Caco-2 (cell line): ENCODE measurements around the gene KHDC3L. TPM values are rescaled to one million over a fixed set of nuclear protein-coding genes. Genes with fewer than 3 reads are reported as not detected.

ENCODE experiments used
- BruUV-seq: library from RNA; stranded (reverse); fragments of 400-500 nt; replicated peaks from 2 replicates; lab custom pipeline; 2021; lab: Mats Ljungman, UMichigan
- CTCF ChIA-PET: fragments of 300-600 bp; sonication (Branson Sonifier 250); formaldehyde crosslinking; loops from one replicate; lab custom pipeline; 2022; ENCODE audit warnings: antibody characterized with exemption; lab: Charles Lee
- POLR2A ChIA-PET: fragments of 300-600 bp; sonication (Branson Sonifier 250); formaldehyde crosslinking; loops from one replicate; lab custom pipeline; 2022; ENCODE audit warnings: antibody characterized with exemption; lab: Charles Lee
- DNase-seq, 2 experiments: peaks; one replicate each; pipeline versions ENCODE4 v3.0.0 to v3.0.0-alpha.2; 2020 to 2022
- H3K27me3 ChIP-seq: replicated peaks from 2 replicates; pipeline ENCODE4 v1.6.0; 2011; ENCODE audit warnings: low read length; ENCODE audit not compliant: control insufficient read depth, insufficient read depth
- H3K36me3 ChIP-seq: 2 replicates; pipeline ENCODE4 v1.5.1; 2011; ENCODE audit warnings: low read length; ENCODE audit not compliant: control insufficient read depth, insufficient read depth
- H3K4me1 ChIP-seq: fragments of 250-450 bp; sonication (Bioruptor Pico); 2 replicates; pipeline ENCODE4 v1.5.1; 2020; ENCODE audit warnings: mild to moderate bottlenecking
- H3K4me3 ChIP-seq: 2 replicates; pipeline ENCODE4 v1.5.1; 2011; ENCODE audit warnings: low read depth, mild to moderate bottlenecking, control low read depth, low read length
- H3K9me3 ChIP-seq: fragments of 250-450 bp; sonication (Bioruptor Pico); 2 replicates; pipeline ENCODE4 v1.5.1; 2020; ENCODE audit warnings: mild to moderate bottlenecking, moderate library complexity
- H3K27ac Mint-ChIP-seq: one replicate; pipeline ENCODE4 v1.8.0; 2022; ENCODE audit warnings: mixed read lengths; ENCODE audit not compliant: unreplicated experiment
- H3K27me3 Mint-ChIP-seq: one replicate; pipeline ENCODE4 v1.8.0; 2022; ENCODE audit warnings: mixed read lengths; ENCODE audit not compliant: insufficient read depth, unreplicated experiment
- H3K36me3 Mint-ChIP-seq: one replicate; pipeline ENCODE4 v1.8.0; 2022; ENCODE audit warnings: mild to moderate bottlenecking, mixed read lengths; ENCODE audit not compliant: insufficient read depth, unreplicated experiment
- H3K4me1 Mint-ChIP-seq: one replicate; pipeline ENCODE4 v1.8.0; 2022; ENCODE audit warnings: low read depth, mixed read lengths; ENCODE audit not compliant: unreplicated experiment
- H3K4me3 Mint-ChIP-seq: one replicate; pipeline ENCODE4 v1.8.0; 2022; ENCODE audit warnings: mild to moderate bottlenecking, moderate library complexity, mixed read lengths; ENCODE audit not compliant: unreplicated experiment
- H3K9me3 Mint-ChIP-seq: one replicate; pipeline ENCODE4 v1.8.0; 2022; ENCODE audit warnings: mixed read lengths; ENCODE audit not compliant: unreplicated experiment
- CTCF ChIP-seq, 2 experiments: fragments of 200-600 bp in 1 of 2; IDR thresholded peaks; 1 replicate in 1 of 2; 2 replicates in 1 of 2; pipeline versions ENCODE4 v1.5.1 to v1.8.0; 2011 to 2022; ENCODE audit warnings: antibody characterized with exemption in 1 of 2, control low read depth in 1 of 2, inconsistent platforms in 1 of 2, low read depth in 1 of 2, low read length in 1 of 2, mild to moderate bottlenecking in 1 of 2, moderate library complexity in 1 of 2; ENCODE audit not compliant: insufficient read depth in 1 of 2, severe bottlenecking in 1 of 2, unreplicated experiment in 1 of 2
- intact Hi-C: fragments of 100-400 bp; cut with micrococcal nuclease; formaldehyde crosslinking; loops from one replicate; pipeline ENCODE4 v1.10.0; 2022; ENCODE audit not compliant: unreplicated experiment
- total RNA-seq: library from RNA; stranded (reverse); gene quantifications from 2 replicates; pipeline ENCODE4 v1.2.3, GENCODE V29; 2022

Gene KHDC3L
- total RNA-seq, 1 experiment from 2014 or later, result not detected

DNA sequence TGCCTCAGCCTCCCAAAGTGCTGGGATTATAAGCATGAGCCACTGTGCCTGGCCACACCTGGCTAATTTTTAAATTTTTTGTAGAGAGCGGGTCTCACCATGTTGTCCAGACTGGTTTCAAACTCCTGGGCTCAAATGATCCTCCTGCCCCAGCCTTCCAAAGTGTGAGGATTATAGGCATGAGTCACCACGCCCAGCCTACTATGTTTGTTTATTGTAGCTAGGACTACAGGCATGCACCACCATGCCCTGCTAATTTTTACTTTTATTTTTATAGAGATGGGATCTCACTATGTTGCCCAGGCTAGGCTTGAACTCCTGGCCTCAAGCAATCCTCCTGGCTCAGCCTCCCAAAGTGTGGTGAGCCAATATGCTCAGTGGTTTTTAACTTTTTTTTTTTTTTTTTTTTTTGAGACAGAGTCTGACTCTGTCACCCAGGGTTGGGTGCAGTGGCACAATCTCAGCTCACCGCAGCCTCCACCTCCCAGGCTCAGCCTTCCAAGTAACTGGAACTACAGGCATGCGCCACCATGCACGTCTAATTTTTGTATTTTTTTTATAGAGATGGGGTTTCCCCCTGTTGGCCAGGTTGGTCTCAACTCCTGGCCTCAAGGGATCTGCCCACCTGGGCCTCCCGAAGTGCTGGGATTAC, 20.1 kb downstream of the KHDC3L start:
- no peak for TF ChIP-seq CTCF (IDR thresholded peaks at IDR 0.05; ENCODE audit: insufficient read depth in 1 of 2, low read depth in 1 of 2, low read length in 1 of 2, severe bottlenecking in 1 of 2, unreplicated experiment in 1 of 2)
- ChIA-PET POLR2A (no interaction called here), CTCF (no interaction called here)
- Mint-ChIP-seq H3K36me3 (no peaks in the 10 kb centered on the region), H3K4me3 (no peak overlapping the region), H3K9me3 (no peaks in the 10 kb centered on the region), H3K27ac (no peak overlapping the region), H3K4me1 (no peaks in the 10 kb centered on the region), H3K27me3 (no peaks in the 10 kb centered on the region)
- intact Hi-C loops, result no loop called here
- H3K4me3 ChIP-seq, result no peak overlapping the region
- no peaks in the 10 kb centered on the region for H3K27me3 ChIP-seq
- H3K4me1 ChIP-seq, result no peaks in the 10 kb centered on the region
- BruUV-seq, result no TSS peak
- no peaks in the 10 kb centered on the region for H3K36me3 ChIP-seq
- no peak for DNase-seq
- no peaks in the 10 kb centered on the region for H3K9me3 ChIP-seq

DNA sequence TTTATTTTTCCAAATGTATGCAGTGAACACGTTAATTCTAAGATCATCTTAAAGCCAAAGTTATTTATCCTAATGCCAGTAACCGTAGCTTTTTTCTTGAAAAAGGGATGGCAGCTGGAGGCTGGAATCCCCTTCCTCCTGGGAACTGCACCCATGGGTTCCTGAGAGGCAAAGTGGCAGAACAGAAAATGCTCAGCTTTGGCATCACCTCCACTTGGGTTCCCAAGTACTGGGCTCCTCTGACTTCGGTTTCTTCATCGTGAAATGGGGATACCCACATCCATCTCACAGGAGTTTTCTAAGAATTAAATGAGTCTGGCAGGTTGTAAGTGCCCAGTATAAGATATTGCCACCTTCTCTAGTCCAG, 26.0 kb downstream of the KHDC3L start:
- H3K9me3 ChIP-seq, result no peaks in the 10 kb centered on the region
- no peaks in the 10 kb centered on the region for H3K36me3 ChIP-seq
- no peaks in the 10 kb centered on the region for H3K27me3 ChIP-seq
- POLR2A ChIA-PET, result interaction anchor here (1.9 kb wide), 1 partner anchor 79 kb away, joined by 7 read pairs; no protein-coding TSS in a partner anchor
- Mint-ChIP-seq H3K36me3 (no peaks in the 10 kb centered on the region), H3K27ac (peak overlapping the region; percentile 90), H3K27me3 (no peaks in the 10 kb centered on the region), H3K9me3 (no peaks in the 10 kb centered on the region), H3K4me1 (no peaks in the 10 kb centered on the region), H3K4me3 (peak overlapping the region; percentile 87)
- DNase-seq, result no peak
- intact Hi-C loops, result loop anchor here (1.0 to 5.0 kb wide), 3 partner anchors 46 to 103 kb away; no protein-coding TSS in a partner anchor
- peak overlapping the region; percentile 63 for H3K4me3 ChIP-seq
- no TSS peak for BruUV-seq
- H3K4me1 ChIP-seq, result no peaks in the 10 kb centered on the region
- no peak for TF ChIP-seq CTCF (IDR thresholded peaks at IDR 0.05; ENCODE audit: insufficient read depth in 1 of 2, low read depth in 1 of 2, low read length in 1 of 2, severe bottlenecking in 1 of 2, unreplicated experiment in 1 of 2)
- CTCF ChIA-PET, result interaction anchor here (1.0 to 1.6 kb wide), 7 partner anchors 11 to 103 kb away, joined by 5 to 19 read pairs (median 7); no protein-coding TSS in a partner anchor

GRCh38 chr6:73388800-73389512, 26.5 kb downstream of the KHDC3L start:
- Histone ChIP-seq H3K27me3 (no peaks in the 10 kb centered on the region), H3K36me3 (no peaks in the 10 kb centered on the region), H3K4me1 (no peaks in the 10 kb centered on the region), H3K9me3 (no peaks in the 10 kb centered on the region), H3K4me3 (peak overlapping the region; percentile 63)
- H3K36me3 Mint-ChIP-seq, result no peaks in the 10 kb centered on the region
- H3K27ac Mint-ChIP-seq, result peak overlapping the region; percentile 90
- ChIA-PET CTCF (interaction anchor here (0.6 to 1.6 kb wide), 11 partner anchors 11 to 165 kb away, joined by 3 to 19 read pairs (median 6); no protein-coding TSS in a partner anchor), POLR2A (interaction anchor here (0.5 to 1.9 kb wide), 2 partner anchors 74 to 80 kb away, joined by 7 to 9 read pairs; no protein-coding TSS in a partner anchor)
- H3K9me3 Mint-ChIP-seq, result no peaks in the 10 kb centered on the region
- no peaks in the 10 kb centered on the region for H3K27me3 Mint-ChIP-seq
- peak; percentile 80 to 85 for DNase-seq
- intact Hi-C loops, result loop anchor here (1.0 to 5.0 kb wide), 3 partner anchors 47 to 104 kb away; no protein-coding TSS in a partner anchor
- TSS peak; percentile 98 for BruUV-seq
- TF ChIP-seq CTCF (IDR thresholded peaks at IDR 0.05; ENCODE audit: insufficient read depth in 1 of 2, low read depth in 1 of 2, low read length in 1 of 2, severe bottlenecking in 1 of 2, unreplicated experiment in 1 of 2), result peak; percentile 79 to 81
- H3K4me1 Mint-ChIP-seq, result no peaks in the 10 kb centered on the region
- H3K4me3 Mint-ChIP-seq, result peak overlapping the region; percentile 87
